GM23338 (cell line): ENCODE measurements around the gene PCDHA8. TPM values are rescaled to one million over a fixed set of nuclear protein-coding genes. Genes with fewer than 3 reads are reported as not detected.

Experiments used
- ETS1 ChIP-seq: IDR thresholded peaks from 2 replicates; pipeline ENCODE4 v1.6.1; 2016; ENCODE audit warnings: antibody characterized with exemption
- NANOG ChIP-seq: IDR thresholded peaks from 2 replicates; pipeline ENCODE4 v1.6.1; 2016; ENCODE audit warnings: antibody characterized with exemption, borderline replicate concordance
- POLR2AphosphoS5 ChIP-seq: IDR thresholded peaks from 2 replicates; pipeline ENCODE4 v1.6.1; 2016; ENCODE audit warnings: antibody characterized with exemption, low read depth
- ZNF114 ChIP-seq: fragments of 250-450 bp; sonication (Bioruptor Pico); IDR thresholded peaks from 2 replicates; pipeline ENCODE4 v1.5.0; 2020; ENCODE audit warnings: mild to moderate bottlenecking, moderate library complexity
- polyA plus RNA-seq: library from polyadenylated mRNA; unstranded; fragments of >200 nt; fragmentation: Nextera tagmentation; extraction: Ambion mirVana; gene quantifications from 2 replicates; pipeline ENCODE4 v1.2.1, GENCODE V29; 2016
- total RNA-seq: library from RNA; depleted of rRNA; stranded (reverse); fragments of >200 nt; shearing (Covaris generic); gene quantifications from 2 replicates; pipeline ENCODE4 v1.2.3, GENCODE V29; 2014; rRNA removed

The PCDHA8 gene
- total and polyA plus RNA-seq, 2 experiments from 2014 or later, result 0.86 to 3.1 TPM

- TF ChIP-seq ETS1, result no peak
- no peak for TF ChIP-seq NANOG
- TF ChIP-seq POLR2AphosphoS5, result no peak
- TF ChIP-seq ZNF114 (CRISPR knock-in tag), result no peak
These were observed 43.1 kb downstream of the PCDHA8 start (continued) for GRCh38 chr5:140883927-140884697.

Other genes starting within 250 kb of the PCDHA8 start
- gene CD14, start 208.0 kb upstream of the PCDHA8 start, total RNA-seq, result not detected in 2 replicates
- 0.17 TPM in 1 of 2 replicates, not detected in the other for gene CD14, start 208.0 kb upstream of the PCDHA8 start, polyA plus RNA-seq
- 19.9 and 37.4 TPM in 2 replicates for gene TMCO6, start 201.7 kb upstream of the PCDHA8 start, total RNA-seq
- 18.7 and 19.0 TPM in 2 replicates for gene TMCO6, start 201.7 kb upstream of the PCDHA8 start, polyA plus RNA-seq
- 48.8 and 55.7 TPM in 2 replicates for gene NDUFA2, start 193.6 kb upstream of the PCDHA8 start, total RNA-seq
- gene NDUFA2, start 193.6 kb upstream of the PCDHA8 start, polyA plus RNA-seq, result 292 and 317 TPM in 2 replicates
- 58.9 and 77.3 TPM in 2 replicates for gene IK, start 193.4 kb upstream of the PCDHA8 start, total RNA-seq
- 116 and 128 TPM in 2 replicates for gene IK, start 193.4 kb upstream of the PCDHA8 start, polyA plus RNA-seq
- 18.0 and 22.7 TPM in 2 replicates for gene WDR55, start 176.3 kb upstream of the PCDHA8 start, total RNA-seq
- gene WDR55, start 176.3 kb upstream of the PCDHA8 start, polyA plus RNA-seq, result 9.3 and 9.6 TPM in 2 replicates
- gene DND1, start 167.6 kb upstream of the PCDHA8 start, total RNA-seq, result 15.5 and 22.0 TPM in 2 replicates
- 7.3 and 8.1 TPM in 2 replicates for gene DND1, start 167.6 kb upstream of the PCDHA8 start, polyA plus RNA-seq
- 57.8 and 58.8 TPM in 2 replicates for gene HARS1, start 149.8 kb upstream of the PCDHA8 start, total RNA-seq
- 48.6 and 51.6 TPM in 2 replicates for gene HARS1, start 149.8 kb upstream of the PCDHA8 start, polyA plus RNA-seq
- 21.6 and 29.6 TPM in 2 replicates for gene HARS2, start 149.7 kb upstream of the PCDHA8 start, total RNA-seq
- gene HARS2, start 149.7 kb upstream of the PCDHA8 start, polyA plus RNA-seq, result 12.7 and 14.4 TPM in 2 replicates
- gene ZMAT2, start 140.7 kb upstream of the PCDHA8 start, total RNA-seq, result 26.4 and 35.6 TPM in 2 replicates
- gene ZMAT2, start 140.7 kb upstream of the PCDHA8 start, polyA plus RNA-seq, result 45.1 and 50.6 TPM in 2 replicates
- 1.6 and 3.2 TPM in 2 replicates for gene PCDHA1, start 55.0 kb upstream of the PCDHA8 start, total RNA-seq
- gene PCDHA1, start 55.0 kb upstream of the PCDHA8 start, polyA plus RNA-seq, result 0.52 and 0.81 TPM in 2 replicates
- 2.2 and 2.4 TPM in 2 replicates for gene PCDHA2, start 46.3 kb upstream of the PCDHA8 start, total RNA-seq
- 0.99 and 1.3 TPM in 2 replicates for gene PCDHA2, start 46.3 kb upstream of the PCDHA8 start, polyA plus RNA-seq
- 4.0 TPM in 2 replicates for gene PCDHA3, start 40.1 kb upstream of the PCDHA8 start, total RNA-seq
- 0.87 and 1.2 TPM in 2 replicates for gene PCDHA3, start 40.1 kb upstream of the PCDHA8 start, polyA plus RNA-seq
- gene PCDHA4, start 34.1 kb upstream of the PCDHA8 start, total RNA-seq, result 9.6 and 12.5 TPM in 2 replicates
- gene PCDHA4, start 34.1 kb upstream of the PCDHA8 start, polyA plus RNA-seq, result 1.6 and 1.8 TPM in 2 replicates
- gene PCDHA5, start 19.6 kb upstream of the PCDHA8 start, total RNA-seq, result 1.4 and 3.1 TPM in 2 replicates
- gene PCDHA5, start 19.6 kb upstream of the PCDHA8 start, polyA plus RNA-seq, result 0.61 and 0.86 TPM in 2 replicates
- 4.6 and 5.2 TPM in 2 replicates for gene PCDHA6, start 13.2 kb upstream of the PCDHA8 start, total RNA-seq
- gene PCDHA6, start 13.2 kb upstream of the PCDHA8 start, polyA plus RNA-seq, result 2.0 and 2.1 TPM in 2 replicates
- 6.9 and 8.7 TPM in 2 replicates for gene PCDHA7, start 6.9 kb upstream of the PCDHA8 start, total RNA-seq
- gene PCDHA7, start 6.9 kb upstream of the PCDHA8 start, polyA plus RNA-seq, result 1.3 and 1.7 TPM in 2 replicates
- gene PCDHA9, start 7.2 kb downstream of the PCDHA8 start, total RNA-seq, result 3.2 and 3.3 TPM in 2 replicates
- 1.1 and 1.6 TPM in 2 replicates for gene PCDHA9, start 7.2 kb downstream of the PCDHA8 start, polyA plus RNA-seq
- gene PCDHA10, start 14.7 kb downstream of the PCDHA8 start, total RNA-seq, result 11.6 and 12.2 TPM in 2 replicates
- 3.9 and 4.1 TPM in 2 replicates for gene PCDHA10, start 14.7 kb downstream of the PCDHA8 start, polyA plus RNA-seq
- 22.9 and 26.5 TPM in 2 replicates for gene PCDHA11, start 27.8 kb downstream of the PCDHA8 start, total RNA-seq
- gene PCDHA11, start 27.8 kb downstream of the PCDHA8 start, polyA plus RNA-seq, result 8.5 and 11.6 TPM in 2 replicates
- gene PCDHA12, start 34.1 kb downstream of the PCDHA8 start, total RNA-seq, result 12.7 and 17.7 TPM in 2 replicates
- gene PCDHA12, start 34.1 kb downstream of the PCDHA8 start, polyA plus RNA-seq, result 5.1 and 5.6 TPM in 2 replicates
- gene PCDHA13, start 40.9 kb downstream of the PCDHA8 start, total RNA-seq, result 4.3 and 9.8 TPM in 2 replicates
- gene PCDHA13, start 40.9 kb downstream of the PCDHA8 start, polyA plus RNA-seq, result 0.59 and 1.2 TPM in 2 replicates
- 9.9 and 12.1 TPM in 2 replicates for gene PCDHAC1, start 85.1 kb downstream of the PCDHA8 start, total RNA-seq
- gene PCDHAC1, start 85.1 kb downstream of the PCDHA8 start, polyA plus RNA-seq, result 0.50 and 0.53 TPM in 2 replicates
- 11.8 and 13.1 TPM in 2 replicates for gene PCDHAC2, start 125.3 kb downstream of the PCDHA8 start, total RNA-seq
- 0.54 and 1.8 TPM in 2 replicates for gene PCDHAC2, start 125.3 kb downstream of the PCDHA8 start, polyA plus RNA-seq
- 0.03 and 0.08 TPM in 2 replicates for gene PCDHB1, start 210.2 kb downstream of the PCDHA8 start, total RNA-seq
- 0.05 and 0.09 TPM in 2 replicates for gene PCDHB1, start 210.2 kb downstream of the PCDHA8 start, polyA plus RNA-seq